ENCODE data around the gene OR52R1.

GRCh38 chr11:4804280-4804679 lies at the start of gene OR52R1:
- TF ChIP-seq POLR2A (IDR thresholded peaks at IDR 0.05) (no peak), CTCF (IDR thresholded peaks at IDR 0.05) (no peak)

All from right lobe of liver (tissue), 4 donors.